HEK293 (cell line): Measurements from ENCODE around the gene GABRB2.

Experiments used
- CTCF ChIA-PET: fragments of 350-600 bp; formaldehyde crosslinking; extraction: SDS; loops from one replicate; lab custom pipeline; 2021; ENCODE audit warnings: antibody characterized with exemption; lab: Yijun Ruan, JAX
- POLR2A ChIA-PET: fragments of 300-600 bp; formaldehyde crosslinking; extraction: SDS; loops from one replicate; lab custom pipeline; 2020; ENCODE audit warnings: antibody characterized with exemption, inconsistent platforms; lab: Yijun Ruan, JAX
- H3K27ac ChIP-seq: fragments of 200-500 bp; sonication (Bioruptor generic); 2 replicates; pipeline ENCODE4 v1.5.1; 2014; ENCODE audit warnings: low read depth, low read length, control low read depth, inconsistent platforms; ENCODE audit errors: extremely low read depth
- H3K36me3 ChIP-seq, 2 experiments: fragments of 200-500 bp in 1 of 2; sonication (Bioruptor generic) in 1 of 2; 1 replicate in 1 of 2; 2 replicates in 1 of 2; pipeline ENCODE4 v1.5.1; 2014 to 2017; ENCODE audit warnings: inconsistent platforms in 2 of 2, low read length in 2 of 2; ENCODE audit not compliant: control insufficient read depth in 2 of 2, insufficient read depth in 1 of 2
- H3K4me1 ChIP-seq: fragments of 200-500 bp; sonication (Bioruptor generic); 2 replicates; pipeline ENCODE4 v1.5.1; 2014; ENCODE audit warnings: mild to moderate bottlenecking, low read length, inconsistent platforms; ENCODE audit not compliant: control insufficient read depth, insufficient read depth
- H3K4me3 ChIP-seq: 2 replicates; pipeline ENCODE4 v1.5.1; 2011; ENCODE audit warnings: low read depth, mild to moderate bottlenecking, control low read depth, low read length, moderate library complexity
- H3K9me3 ChIP-seq: fragments of 200-500 bp; sonication (Bioruptor generic); 2 replicates; pipeline ENCODE4 v1.5.1; 2014; ENCODE audit warnings: low read depth, low read length, inconsistent platforms; ENCODE audit not compliant: control insufficient read depth, insufficient read depth
- BCL11B ChIP-seq: fragments of 450-650 bp; formaldehyde crosslinking; IDR thresholded peaks from 2 replicates; pipeline ENCODE4 v1.5.1; 2016; ENCODE audit warnings: low read depth, missing biosample characterization, missing genetic modification characterization
- EGR2 ChIP-seq: fragments of 450-650 bp; formaldehyde crosslinking; IDR thresholded peaks from 2 replicates; pipeline ENCODE4 v1.5.1; 2016; ENCODE audit warnings: low read depth, missing biosample characterization, missing genetic modification characterization
- IKZF3 ChIP-seq: fragments of 450-650 bp; IDR thresholded peaks from 2 replicates; pipeline ENCODE4 v1.5.0; 2018; ENCODE audit warnings: missing biosample characterization, mild to moderate bottlenecking, missing genetic modification characterization, moderate library complexity
- KLF1 ChIP-seq: fragments of 450-650 bp; formaldehyde crosslinking; IDR thresholded peaks from 2 replicates; pipeline ENCODE4 v1.5.1; 2016; ENCODE audit warnings: missing biosample characterization, missing genetic modification characterization
- KLF8 ChIP-seq: fragments of 450-650 bp; formaldehyde crosslinking; IDR thresholded peaks from 2 replicates; pipeline ENCODE4 v1.5.1; 2016; ENCODE audit warnings: missing biosample characterization, missing genetic modification characterization
- MEIS1 ChIP-seq: sonication (generic); formaldehyde crosslinking; IDR thresholded peaks from 2 replicates; pipeline ENCODE4 v1.8.1; 2022; ENCODE audit warnings: missing genetic modification reagents, mild to moderate bottlenecking, borderline replicate concordance
- MZF1 ChIP-seq: fragments of 450-650 bp; formaldehyde crosslinking; IDR thresholded peaks from 2 replicates; pipeline ENCODE4 v1.5.1; 2017; ENCODE audit warnings: missing biosample characterization, missing genetic modification characterization, borderline replicate concordance
- ZBTB1 ChIP-seq: fragments of 450-650 bp; formaldehyde crosslinking; IDR thresholded peaks from 2 replicates; pipeline ENCODE4 v1.5.1; 2016; ENCODE audit warnings: missing biosample characterization, missing genetic modification characterization
- ZBTB20 ChIP-seq: fragments of 450-650 bp; formaldehyde crosslinking; IDR thresholded peaks from 2 replicates; pipeline ENCODE4 v1.5.1; 2016; ENCODE audit warnings: missing biosample characterization, missing genetic modification characterization
- ZFP41 ChIP-seq: fragments of 450-650 bp; formaldehyde crosslinking; IDR thresholded peaks from 2 replicates; pipeline ENCODE4 v1.5.1; 2016; ENCODE audit warnings: missing biosample characterization, missing genetic modification characterization, borderline replicate concordance
- ZNF10 ChIP-seq: fragments of 450-650 bp; formaldehyde crosslinking; IDR thresholded peaks from 2 replicates; pipeline ENCODE4 v1.5.1; 2017; ENCODE audit warnings: missing biosample characterization, missing genetic modification characterization
- ZNF169 ChIP-seq: fragments of 450-650 bp; formaldehyde crosslinking; IDR thresholded peaks from 2 replicates; pipeline ENCODE4 v1.5.1; 2016; ENCODE audit warnings: missing biosample characterization, missing genetic modification characterization
- ZNF266 ChIP-seq: fragments of 450-650 bp; formaldehyde crosslinking; IDR thresholded peaks from 2 replicates; pipeline ENCODE4 v1.5.1; 2016; ENCODE audit warnings: missing biosample characterization, missing genetic modification characterization, low read depth
- ZNF292 ChIP-seq: fragments of 450-650 bp; formaldehyde crosslinking; IDR thresholded peaks from 2 replicates; pipeline ENCODE4 v1.5.1; 2016; ENCODE audit warnings: low read depth, missing biosample characterization, missing genetic modification characterization, borderline replicate concordance
- ZNF473 ChIP-seq: fragments of 450-650 bp; formaldehyde crosslinking; IDR thresholded peaks from 2 replicates; pipeline ENCODE4 v1.5.1; 2017; ENCODE audit warnings: missing biosample characterization, missing genetic modification characterization
- ZNF521 ChIP-seq: fragments of 450-650 bp; formaldehyde crosslinking; IDR thresholded peaks from 2 replicates; pipeline ENCODE4 v1.5.1; 2017; ENCODE audit warnings: missing biosample characterization, mild to moderate bottlenecking, missing genetic modification characterization
- ZNF549 ChIP-seq: fragments of 450-650 bp; IDR thresholded peaks from 2 replicates; pipeline ENCODE4 v1.5.1; 2018; ENCODE audit warnings: missing biosample characterization, missing genetic modification characterization, mild to moderate bottlenecking, inconsistent platforms, moderate library complexity
- ZNF747 ChIP-seq: fragments of 450-650 bp; formaldehyde crosslinking; IDR thresholded peaks from 2 replicates; pipeline ENCODE4 v1.5.1; 2016; ENCODE audit warnings: missing biosample characterization, missing genetic modification characterization
- ZNF776 ChIP-seq: fragments of 450-650 bp; formaldehyde crosslinking; IDR thresholded peaks from 2 replicates; pipeline ENCODE4 v1.5.0; 2017; ENCODE audit warnings: missing biosample characterization, missing genetic modification characterization, borderline replicate concordance
- ZNF777 ChIP-seq: fragments of 450-650 bp; formaldehyde crosslinking; IDR thresholded peaks from 2 replicates; pipeline ENCODE4 v1.5.1; 2017; ENCODE audit warnings: missing biosample characterization, missing genetic modification characterization, borderline replicate concordance
- TF ChIP-seq, protein P1 (sequence below): fragments of 450-650 bp; formaldehyde crosslinking; IDR thresholded peaks from 2 replicates; pipeline ENCODE4 v1.5.1; 2016; ENCODE audit warnings: missing biosample characterization, missing genetic modification characterization
- TF ChIP-seq, protein P2 (sequence below): fragments of 450-650 bp; formaldehyde crosslinking; IDR thresholded peaks from 2 replicates; pipeline ENCODE4 v1.5.1; 2016; ENCODE audit warnings: missing biosample characterization, missing genetic modification characterization
- TF ChIP-seq, protein P3 (sequence below): fragments of 450-650 bp; formaldehyde crosslinking; IDR thresholded peaks from 2 replicates; pipeline ENCODE4 v1.5.1; 2016; ENCODE audit warnings: missing biosample characterization, missing genetic modification characterization, low read depth
- TF ChIP-seq, protein P4 (sequence below): fragments of 450-650 bp; formaldehyde crosslinking; IDR thresholded peaks from 2 replicates; pipeline ENCODE4 v1.5.1; 2017; ENCODE audit warnings: missing biosample characterization, missing genetic modification characterization

GABRB2 gene

DNA sequence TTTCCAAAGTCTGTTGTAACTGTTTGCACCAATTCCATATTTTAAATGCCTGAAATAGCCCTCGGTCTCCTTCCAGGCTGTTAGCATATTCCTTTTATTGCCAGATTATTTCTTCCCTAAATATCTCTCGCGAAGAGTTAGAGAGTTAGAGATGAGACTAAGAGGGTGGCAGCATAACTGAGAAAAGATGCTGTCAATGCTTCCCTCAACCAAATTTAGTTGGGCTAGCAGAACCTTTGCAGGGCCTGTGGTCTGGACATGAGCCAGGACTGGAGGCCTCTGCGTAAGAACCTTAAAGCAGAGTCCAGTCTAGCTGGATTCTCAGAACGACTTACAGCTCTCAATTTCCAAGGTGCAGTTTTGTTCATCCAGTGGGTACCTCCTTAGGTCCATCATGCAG, 135.9 kb downstream of the GABRB2 start (continued):
- TF ChIP-seq, protein P1, sequence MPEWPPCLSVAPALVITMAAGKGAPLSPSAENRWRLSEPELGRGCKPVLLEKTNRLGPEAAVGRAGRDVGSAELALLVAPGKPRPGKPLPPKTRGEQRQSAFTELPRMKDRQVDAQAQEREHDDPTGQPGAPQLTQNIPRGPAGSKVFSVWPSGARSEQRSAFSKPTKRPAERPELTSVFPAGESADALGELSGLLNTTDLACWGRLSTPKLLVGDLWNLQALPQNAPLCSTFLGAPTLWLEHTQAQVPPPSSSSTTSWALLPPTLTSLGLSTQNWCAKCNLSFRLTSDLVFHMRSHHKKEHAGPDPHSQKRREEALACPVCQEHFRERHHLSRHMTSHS (tag by site-specific recombination), result no peak
- TF ChIP-seq ZFP41 (tag by site-specific recombination), result no peak
- no peak for TF ChIP-seq ZNF549
- TF ChIP-seq, protein P2, sequence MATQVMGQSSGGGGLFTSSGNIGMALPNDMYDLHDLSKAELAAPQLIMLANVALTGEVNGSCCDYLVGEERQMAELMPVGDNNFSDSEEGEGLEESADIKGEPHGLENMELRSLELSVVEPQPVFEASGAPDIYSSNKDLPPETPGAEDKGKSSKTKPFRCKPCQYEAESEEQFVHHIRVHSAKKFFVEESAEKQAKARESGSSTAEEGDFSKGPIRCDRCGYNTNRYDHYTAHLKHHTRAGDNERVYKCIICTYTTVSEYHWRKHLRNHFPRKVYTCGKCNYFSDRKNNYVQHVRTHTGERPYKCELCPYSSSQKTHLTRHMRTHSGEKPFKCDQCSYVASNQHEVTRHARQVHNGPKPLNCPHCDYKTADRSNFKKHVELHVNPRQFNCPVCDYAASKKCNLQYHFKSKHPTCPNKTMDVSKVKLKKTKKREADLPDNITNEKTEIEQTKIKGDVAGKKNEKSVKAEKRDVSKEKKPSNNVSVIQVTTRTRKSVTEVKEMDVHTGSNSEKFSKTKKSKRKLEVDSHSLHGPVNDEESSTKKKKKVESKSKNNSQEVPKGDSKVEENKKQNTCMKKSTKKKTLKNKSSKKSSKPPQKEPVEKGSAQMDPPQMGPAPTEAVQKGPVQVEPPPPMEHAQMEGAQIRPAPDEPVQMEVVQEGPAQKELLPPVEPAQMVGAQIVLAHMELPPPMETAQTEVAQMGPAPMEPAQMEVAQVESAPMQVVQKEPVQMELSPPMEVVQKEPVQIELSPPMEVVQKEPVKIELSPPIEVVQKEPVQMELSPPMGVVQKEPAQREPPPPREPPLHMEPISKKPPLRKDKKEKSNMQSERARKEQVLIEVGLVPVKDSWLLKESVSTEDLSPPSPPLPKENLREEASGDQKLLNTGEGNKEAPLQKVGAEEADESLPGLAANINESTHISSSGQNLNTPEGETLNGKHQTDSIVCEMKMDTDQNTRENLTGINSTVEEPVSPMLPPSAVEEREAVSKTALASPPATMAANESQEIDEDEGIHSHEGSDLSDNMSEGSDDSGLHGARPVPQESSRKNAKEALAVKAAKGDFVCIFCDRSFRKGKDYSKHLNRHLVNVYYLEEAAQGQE (tag by site-specific recombination), result no peak

DNA sequence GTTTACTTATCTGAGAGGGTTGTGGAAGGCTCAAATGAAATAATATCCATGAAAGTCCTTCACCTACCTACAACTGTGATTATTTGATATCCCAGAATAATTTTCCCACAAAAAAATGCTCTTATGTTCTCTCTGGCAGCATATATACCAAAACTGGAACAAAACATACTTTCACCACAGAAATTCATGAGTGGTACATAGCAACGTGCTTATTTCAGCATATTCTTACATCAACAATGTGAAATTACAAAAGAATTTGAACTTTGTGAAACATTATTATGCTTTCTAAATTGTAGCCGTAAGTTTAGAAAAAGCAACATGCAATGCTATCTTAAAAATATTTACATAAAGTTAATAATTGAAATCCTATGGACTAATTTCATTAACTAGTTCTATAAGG, 137.1 kb downstream of the GABRB2 start:
- no peak for TF ChIP-seq ZNF10 (tag by site-specific recombination)
- no peak for TF ChIP-seq ZNF776 (tag by site-specific recombination)
- TF ChIP-seq IKZF3 (tag by site-specific recombination), result no peak
- no peak for TF ChIP-seq ZNF169 (tag by site-specific recombination)
- TF ChIP-seq KLF1 (tag by site-specific recombination), result no peak
- TF ChIP-seq, all 188 proteins: peak for 0
- POLR2A ChIA-PET, result no interaction called here
- H3K27ac ChIP-seq, result no peak overlapping the region
- no peaks in the 10 kb centered on the region for H3K4me1 ChIP-seq
- H3K9me3 ChIP-seq, result no peaks in the 10 kb centered on the region
- CTCF ChIA-PET, result no interaction called here
- H3K4me3 ChIP-seq, result no peak overlapping the region
- H3K36me3 ChIP-seq, result no peaks in the 10 kb centered on the region

DNA sequence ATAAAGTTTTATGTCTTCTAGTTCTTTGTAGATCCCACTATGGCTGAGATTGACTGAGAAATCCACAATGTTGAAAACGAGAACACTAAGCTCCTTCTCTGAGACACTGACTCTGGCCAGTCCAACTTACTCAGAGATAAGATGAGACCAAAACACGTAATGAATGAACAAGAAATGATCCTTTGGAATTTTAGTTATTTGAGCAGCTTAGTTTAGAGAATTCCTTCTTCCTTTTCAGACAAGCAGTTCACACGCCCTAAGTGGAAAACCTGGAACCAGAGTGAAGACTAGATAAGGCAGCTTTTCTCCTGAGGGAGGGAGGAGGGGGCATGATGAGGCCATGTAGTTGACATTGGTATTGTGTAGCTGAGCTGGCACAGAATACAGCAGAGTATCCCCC, 139.6 kb downstream of the GABRB2 start:
- Histone ChIP-seq H3K4me3 (no peak overlapping the region), H3K27ac (no peak overlapping the region), H3K36me3 (no peaks in the 10 kb centered on the region), H3K4me1 (no peaks in the 10 kb centered on the region), H3K9me3 (no peaks in the 10 kb centered on the region)
- ChIA-PET POLR2A (no interaction called here), CTCF (no interaction called here)
- TF ChIP-seq ZNF747 (no peak), ZNF473 (tag by site-specific recombination) (no peak), BCL11B (tag by site-specific recombination) (no peak), ZNF266 (tag by site-specific recombination) (no peak), ZNF777 (tag by site-specific recombination) (no peak), MEIS1 (no peak), ZNF521 (no peak), ZBTB1 (tag by site-specific recombination) (no peak), ZBTB20 (tag by site-specific recombination) (no peak), ZNF549 (no peak), ZFP41 (tag by site-specific recombination) (no peak), KLF8 (no peak), KLF1 (tag by site-specific recombination) (no peak), ZNF292 (tag by site-specific recombination) (no peak), MZF1 (tag by site-specific recombination) (no peak), EGR2 (no peak)
- TF ChIP-seq, protein P3, sequence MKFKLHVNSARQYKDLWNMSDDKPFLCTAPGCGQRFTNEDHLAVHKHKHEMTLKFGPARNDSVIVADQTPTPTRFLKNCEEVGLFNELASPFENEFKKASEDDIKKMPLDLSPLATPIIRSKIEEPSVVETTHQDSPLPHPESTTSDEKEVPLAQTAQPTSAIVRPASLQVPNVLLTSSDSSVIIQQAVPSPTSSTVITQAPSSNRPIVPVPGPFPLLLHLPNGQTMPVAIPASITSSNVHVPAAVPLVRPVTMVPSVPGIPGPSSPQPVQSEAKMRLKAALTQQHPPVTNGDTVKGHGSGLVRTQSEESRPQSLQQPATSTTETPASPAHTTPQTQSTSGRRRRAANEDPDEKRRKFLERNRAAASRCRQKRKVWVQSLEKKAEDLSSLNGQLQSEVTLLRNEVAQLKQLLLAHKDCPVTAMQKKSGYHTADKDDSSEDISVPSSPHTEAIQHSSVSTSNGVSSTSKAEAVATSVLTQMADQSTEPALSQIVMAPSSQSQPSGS (tag by site-specific recombination), result no peak
- TF ChIP-seq, protein P4, sequence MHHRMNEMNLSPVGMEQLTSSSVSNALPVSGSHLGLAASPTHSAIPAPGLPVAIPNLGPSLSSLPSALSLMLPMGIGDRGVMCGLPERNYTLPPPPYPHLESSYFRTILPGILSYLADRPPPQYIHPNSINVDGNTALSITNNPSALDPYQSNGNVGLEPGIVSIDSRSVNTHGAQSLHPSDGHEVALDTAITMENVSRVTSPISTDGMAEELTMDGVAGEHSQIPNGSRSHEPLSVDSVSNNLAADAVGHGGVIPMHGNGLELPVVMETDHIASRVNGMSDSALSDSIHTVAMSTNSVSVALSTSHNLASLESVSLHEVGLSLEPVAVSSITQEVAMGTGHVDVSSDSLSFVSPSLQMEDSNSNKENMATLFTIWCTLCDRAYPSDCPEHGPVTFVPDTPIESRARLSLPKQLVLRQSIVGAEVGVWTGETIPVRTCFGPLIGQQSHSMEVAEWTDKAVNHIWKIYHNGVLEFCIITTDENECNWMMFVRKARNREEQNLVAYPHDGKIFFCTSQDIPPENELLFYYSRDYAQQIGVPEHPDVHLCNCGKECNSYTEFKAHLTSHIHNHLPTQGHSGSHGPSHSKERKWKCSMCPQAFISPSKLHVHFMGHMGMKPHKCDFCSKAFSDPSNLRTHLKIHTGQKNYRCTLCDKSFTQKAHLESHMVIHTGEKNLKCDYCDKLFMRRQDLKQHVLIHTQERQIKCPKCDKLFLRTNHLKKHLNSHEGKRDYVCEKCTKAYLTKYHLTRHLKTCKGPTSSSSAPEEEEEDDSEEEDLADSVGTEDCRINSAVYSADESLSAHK, result no peak
